ENCODE results near the gene TNFAIP8. TPM values are rescaled to one million over a fixed set of nuclear protein-coding genes. Genes with fewer than 3 reads are reported as not detected.
"Not testable (repeated sequence)": the region's sequence is repeated elsewhere in the genome, so short reads cannot be mapped to it uniquely, and the experiment has no call there.

The TNFAIP8 gene
- total and polyA plus RNA-seq, 4 experiments from 2014 or later = 167 to 423 (median 226) TPM

- intact Hi-C loops (cut with micrococcal nuclease) = loop anchor here (1.0 to 2.0 kb wide), 5 partner anchors 97 to 424 kb away; partner anchors contain the start of genes DMXL1 and DTWD2
Measured at GRCh38 chr5:119412279-119413227, 56.7 kb downstream of the TNFAIP8 start.

GRCh38 chr5:119414124-119414734 lies 58.4 kb downstream of the TNFAIP8 start:
- CTCF ChIA-PET (ENCODE audit: partially characterized antibody) = interaction anchor here (0.8 to 10.5 kb wide), 6 partner anchors 44 to 392 kb away, joined by 3 to 211 read pairs (median 8); no protein-coding TSS in a partner anchor
- H3K4me3 Mint-ChIP-seq; DNase-seq; intact Hi-C loops (cut with micrococcal nuclease); H3K9me3 ChIP-seq (ENCODE audit: control insufficient read depth in 1 of 2, low read length in 2 of 2); H3K27me3 Mint-ChIP-seq; H3K27ac ChIP-seq (ENCODE audit: low read depth, low read length); H3K36me3 Mint-ChIP-seq; H3K36me3 ChIP-seq (ENCODE audit: insufficient read depth, low read length); H3K4me3 ChIP-seq (ENCODE audit: low read length in 2 of 2); H3K27ac Mint-ChIP-seq; POLR2A ChIA-PET (ENCODE audit: partially characterized antibody); H3K9me3 Mint-ChIP-seq; H3K27me3 ChIP-seq (ENCODE audit: insufficient read depth, low read length): not testable (repeated sequence)
- peaks cover 16% of the 10 kb centered on the region for H3K4me1 ChIP-seq (ENCODE audit: insufficient read depth, low read length)
- H3K4me1 Mint-ChIP-seq = peaks cover 16 to 31% (median 18%) of the 10 kb centered on the region in 4 donors

More at GRCh38 chr5:119412279-119413227, 56.7 kb downstream of the TNFAIP8 start:
- H3K4me3 Mint-ChIP-seq = peak overlapping the region in 7 of 8 donors; percentile 79 to 91 (median 82)
- DNase-seq = no peak
- Histone ChIP-seq H3K27me3 (ENCODE audit: insufficient read depth, low read length) (no peaks in the 10 kb centered on the region), H3K4me3 (ENCODE audit: low read length in 2 of 2) (no peak overlapping the region), H3K27ac (ENCODE audit: low read depth, low read length) (no peak overlapping the region), H3K9me3 (ENCODE audit: control insufficient read depth in 1 of 2, low read length in 2 of 2) (no peaks in the 10 kb centered on the region), H3K4me1 (ENCODE audit: insufficient read depth, low read length) (peaks cover 7% of the 10 kb centered on the region), H3K36me3 (ENCODE audit: insufficient read depth, low read length) (no peaks in the 10 kb centered on the region)
- peak overlapping the region in 3 of 7 donors; percentile 51 to 88 (median 81) for H3K27ac Mint-ChIP-seq
- H3K36me3 Mint-ChIP-seq = no peaks in the 10 kb centered on the region
- POLR2A ChIA-PET (ENCODE audit: partially characterized antibody) = interaction anchor here (0.8 to 3.6 kb wide), 13 partner anchors 11 to 424 kb away, joined by 3 to 22 read pairs (median 4); partner anchors contain the start of genes DMXL1 and DTWD2
- peaks cover 4 to 5% of the 10 kb centered on the region in 2 donors for H3K27me3 Mint-ChIP-seq
- CTCF ChIA-PET (ENCODE audit: partially characterized antibody) = interaction anchor here (0.7 to 10.5 kb wide), 67 partner anchors 10 to 424 kb away, joined by 3 to 211 read pairs (median 5); partner anchors contain the start of genes DMXL1, DTWD2, HSD17B4 and TNFAIP8
- peaks cover 12 to 27% (median 16%) of the 10 kb centered on the region in 4 donors for H3K4me1 Mint-ChIP-seq
- no peaks in the 10 kb centered on the region for H3K9me3 Mint-ChIP-seq

DNA sequence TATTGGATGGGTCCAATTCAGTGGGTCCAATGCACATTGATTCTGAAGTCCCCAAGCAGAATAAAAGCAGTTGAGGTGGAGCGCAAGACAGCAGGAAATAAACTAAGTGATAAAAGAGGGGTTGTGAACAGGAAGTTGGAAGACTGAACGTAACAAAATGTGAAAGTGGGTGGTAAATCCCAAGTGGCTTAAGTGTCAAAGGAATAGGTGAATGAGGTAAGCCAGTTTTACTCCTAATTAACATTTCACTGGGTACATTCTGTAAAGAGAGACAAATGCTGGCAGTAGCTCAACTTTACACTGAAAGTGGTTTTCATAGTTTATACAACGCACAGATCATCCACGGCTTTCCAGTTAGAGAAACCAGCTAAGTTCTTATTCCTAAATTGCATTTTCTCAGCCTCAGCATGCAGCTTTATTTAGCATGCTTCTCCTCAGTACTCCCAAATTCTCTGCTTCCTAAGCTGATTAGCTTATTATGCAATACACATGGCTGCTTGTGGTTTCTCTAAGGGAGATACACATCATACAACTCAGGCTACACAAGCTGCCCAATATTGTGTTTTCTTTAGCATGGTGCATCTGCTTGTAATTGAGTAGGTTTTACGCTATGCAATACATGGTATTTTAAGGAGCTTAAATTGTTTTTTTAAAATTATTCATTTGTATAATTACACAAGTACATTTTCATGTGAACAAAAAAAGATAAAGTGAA lies 62.2 kb downstream of the TNFAIP8 start:
- Histone ChIP-seq H3K4me3 (ENCODE audit: low read length in 2 of 2) (no peak overlapping the region), H3K27ac (ENCODE audit: low read depth, low read length) (no peak overlapping the region), H3K4me1 (ENCODE audit: insufficient read depth, low read length) (peaks cover 10% of the 10 kb centered on the region), H3K9me3 (ENCODE audit: control insufficient read depth in 1 of 2, low read length in 2 of 2) (no peaks in the 10 kb centered on the region), H3K27me3 (ENCODE audit: insufficient read depth, low read length) (no peaks in the 10 kb centered on the region), H3K36me3 (ENCODE audit: insufficient read depth, low read length) (no peaks in the 10 kb centered on the region)
- no peak for DNase-seq
- no peaks in the 10 kb centered on the region for H3K36me3 Mint-ChIP-seq
- intact Hi-C loops (cut with micrococcal nuclease) = no loop called here
- peaks cover 3 to 8% (median 6%) of the 10 kb centered on the region in 4 donors for H3K4me1 Mint-ChIP-seq
- CTCF ChIA-PET (ENCODE audit: partially characterized antibody) = interaction anchor here (0.7 to 2.4 kb wide), 7 partner anchors 9 to 430 kb away, joined by 3 to 7 read pairs (median 3); partner anchors contain the start of gene DTWD2
- no peak overlapping the region for H3K27ac Mint-ChIP-seq
- POLR2A ChIA-PET (ENCODE audit: partially characterized antibody) = interaction anchor here (0.6 kb wide), 1 partner anchor 382 kb away, joined by 3 read pairs; no protein-coding TSS in a partner anchor
- H3K27me3 Mint-ChIP-seq = peaks cover 0 to 5% of the 10 kb centered on the region in 2 donors
- H3K4me3 Mint-ChIP-seq = peak overlapping the region in 2 of 8 donors; percentile 1 to 6
- no peaks in the 10 kb centered on the region for H3K9me3 Mint-ChIP-seq

GRCh38 chr5:119418606-119419100 lies 62.8 kb downstream of the TNFAIP8 start:
- no peak for DNase-seq
- H3K27ac Mint-ChIP-seq = no peak overlapping the region
- Histone ChIP-seq H3K4me3 (ENCODE audit: low read length in 2 of 2) (no peak overlapping the region), H3K4me1 (ENCODE audit: insufficient read depth, low read length) (peaks cover 10% of the 10 kb centered on the region), H3K9me3 (ENCODE audit: control insufficient read depth in 1 of 2, low read length in 2 of 2) (no peaks in the 10 kb centered on the region), H3K36me3 (ENCODE audit: insufficient read depth, low read length) (no peaks in the 10 kb centered on the region), H3K27ac (ENCODE audit: low read depth, low read length) (no peak overlapping the region), H3K27me3 (ENCODE audit: insufficient read depth, low read length) (no peaks in the 10 kb centered on the region)
- H3K4me3 Mint-ChIP-seq = no peak overlapping the region
- peaks cover 3 to 8% (median 6%) of the 10 kb centered on the region in 4 donors for H3K4me1 Mint-ChIP-seq
- POLR2A ChIA-PET (ENCODE audit: partially characterized antibody) = no interaction called here
- H3K36me3 Mint-ChIP-seq = no peaks in the 10 kb centered on the region
- peaks cover 0 to 5% of the 10 kb centered on the region in 2 donors for H3K27me3 Mint-ChIP-seq
- intact Hi-C loops (cut with micrococcal nuclease) = no loop called here
- H3K9me3 Mint-ChIP-seq = no peaks in the 10 kb centered on the region
- CTCF ChIA-PET (ENCODE audit: partially characterized antibody) = interaction anchor here (0.8 to 2.4 kb wide), 6 partner anchors 9 to 431 kb away, joined by 3 to 7 read pairs (median 4); partner anchors contain the start of gene DTWD2

DNA sequence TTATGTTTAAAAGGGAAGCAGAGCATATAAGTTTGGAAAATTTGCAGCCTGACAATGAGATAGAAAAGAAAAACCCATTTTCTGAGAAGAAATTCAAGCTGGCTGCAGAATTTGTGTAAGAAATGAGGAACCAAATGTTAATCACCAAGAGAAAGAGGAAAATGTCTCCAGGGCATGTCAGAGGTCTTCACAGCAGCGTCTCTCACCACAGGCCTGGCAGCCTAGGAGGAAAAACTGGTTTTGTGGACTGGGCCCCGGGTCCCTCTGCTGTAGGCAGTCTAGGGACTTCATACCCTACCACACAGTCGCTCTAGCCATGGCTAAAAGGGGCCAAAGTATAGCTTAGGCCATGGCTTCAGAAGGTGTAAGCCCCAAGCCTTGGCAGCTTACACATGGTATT lies 64.3 kb downstream of the TNFAIP8 start:
- H3K4me3 Mint-ChIP-seq = no peak overlapping the region
- no peak for DNase-seq
- H3K27ac Mint-ChIP-seq = no peak overlapping the region

GRCh38 chr5:119426057-119426456 lies 70.2 kb downstream of the TNFAIP8 start:
- Mint-ChIP-seq H3K4me3 (no peak overlapping the region), H3K9me3 (no peaks in the 10 kb centered on the region), H3K4me1 (no peaks in the 10 kb centered on the region), H3K36me3 (no peaks in the 10 kb centered on the region), H3K27ac (no peak overlapping the region), H3K27me3 (peaks cover under 1 to 3% of the 10 kb centered on the region in 2 donors)
- H3K27me3 ChIP-seq (ENCODE audit: insufficient read depth, low read length) = no peaks in the 10 kb centered on the region
- H3K9me3 ChIP-seq (ENCODE audit: control insufficient read depth in 1 of 2, low read length in 2 of 2) = no peaks in the 10 kb centered on the region
- POLR2A ChIA-PET (ENCODE audit: partially characterized antibody) = no interaction called here
- intact Hi-C loops (cut with micrococcal nuclease) = no loop called here
- no peak overlapping the region for H3K4me3 ChIP-seq (ENCODE audit: low read length in 2 of 2)
- no peaks in the 10 kb centered on the region for H3K4me1 ChIP-seq (ENCODE audit: insufficient read depth, low read length)
- CTCF ChIA-PET (ENCODE audit: partially characterized antibody) = interaction anchor here (1.2 kb wide), 1 partner anchor 9 kb away, joined by 3 read pairs; no protein-coding TSS in a partner anchor
- H3K27ac ChIP-seq (ENCODE audit: low read depth, low read length) = no peak overlapping the region
- no peaks in the 10 kb centered on the region for H3K36me3 ChIP-seq (ENCODE audit: insufficient read depth, low read length)
- no peak for DNase-seq

More for the DNA sequence above, 64.3 kb downstream of the TNFAIP8 start:
- CTCF ChIA-PET (ENCODE audit: partially characterized antibody) = interaction anchor here (2.4 kb wide), 1 partner anchor 11 kb away, joined by 7 read pairs; no protein-coding TSS in a partner anchor
- Mint-ChIP-seq H3K27me3 (peaks cover 0 to 2% of the 10 kb centered on the region in 2 donors), H3K4me1 (peaks cover 3 to 8% (median 6%) of the 10 kb centered on the region in 4 donors), H3K36me3 (no peaks in the 10 kb centered on the region), H3K9me3 (no peaks in the 10 kb centered on the region)
- H3K27ac ChIP-seq (ENCODE audit: low read depth, low read length) = no peak overlapping the region
- no peaks in the 10 kb centered on the region for H3K9me3 ChIP-seq (ENCODE audit: control insufficient read depth in 1 of 2, low read length in 2 of 2)
- H3K4me1 ChIP-seq (ENCODE audit: insufficient read depth, low read length) = peaks cover 10% of the 10 kb centered on the region
- no peaks in the 10 kb centered on the region for H3K27me3 ChIP-seq (ENCODE audit: insufficient read depth, low read length)
- intact Hi-C loops (cut with micrococcal nuclease) = no loop called here
- H3K36me3 ChIP-seq (ENCODE audit: insufficient read depth, low read length) = no peaks in the 10 kb centered on the region
- POLR2A ChIA-PET (ENCODE audit: partially characterized antibody) = no interaction called here
- H3K4me3 ChIP-seq (ENCODE audit: low read length in 2 of 2) = no peak overlapping the region
